Esophagus squamous epithelium (tissue), 4 donors: Measurements from ENCODE around the gene IL34.

ENCODE experiments used
- CTCF ChIP-seq, 6 experiments: fragments of 450-650 bp in 4 of 6; fragments of 200-600 bp in 2 of 6; sonication (generic) in 2 of 6; IDR thresholded peaks; one replicate each; pipeline ENCODE4 v1.5.1; 2016 to 2019; ENCODE audit warnings: antibody characterized with exemption in 6 of 6, mild to moderate bottlenecking in 4 of 6, moderate library complexity in 4 of 6
- POLR2A ChIP-seq, 4 donors: fragments of 450-650 bp; IDR thresholded peaks; one replicate each; pipeline ENCODE4 v1.6.1; 2017; ENCODE audit warnings: antibody characterized with exemption in 4 of 4, mild to moderate bottlenecking in 4 of 4, moderate library complexity in 3 of 4

- TF ChIP-seq POLR2A (IDR thresholded peaks at IDR 0.05) (peak in 1 of 4 donors; percentile 8), CTCF (IDR thresholded peaks at IDR 0.05) (peak in 1 of 6 experiments; percentile 13)
Measured at GRCh38 chr16:70685061-70685937, 38.9 kb downstream of the IL34 start.
